DMS53 treated with DMSO at 0.1 percent for 48 hours (cell line): ENCODE data around the gene CERS6.

Experiments
- DNase-seq: peaks from one replicate; lab custom pipeline; 2025; ENCODE audit not compliant: unreplicated experiment; lab: John Stamatoyannopoulos, UW

The CERS6 gene

DNA sequence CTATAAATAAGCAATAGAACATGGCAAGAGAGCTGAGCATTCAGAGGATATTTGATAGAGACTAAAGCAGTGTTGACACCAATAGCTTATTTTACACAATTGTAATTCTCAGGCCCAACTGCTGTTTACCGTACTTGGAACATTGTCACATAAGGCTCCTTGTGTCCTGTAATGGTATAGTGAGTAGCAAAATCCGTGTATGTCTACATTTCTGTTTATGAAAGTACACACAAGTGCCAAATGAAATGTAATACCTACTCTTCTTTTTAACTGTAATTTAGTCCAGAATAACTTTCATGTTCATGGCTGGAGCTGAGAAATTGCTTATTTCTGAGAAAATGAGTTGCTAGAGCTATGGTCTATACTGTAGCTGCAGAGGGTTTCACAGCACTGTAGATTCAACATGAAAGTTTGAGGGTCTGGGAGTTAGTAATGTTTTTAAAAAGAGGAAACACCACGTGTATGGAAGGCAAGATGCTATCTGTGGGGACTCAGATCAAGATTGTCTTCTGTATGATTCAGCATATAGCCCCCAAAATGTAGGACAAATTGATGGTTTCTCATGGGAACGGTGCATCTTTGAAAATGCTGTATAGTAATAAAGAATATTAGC is 236.2 kb downstream of the CERS6 start:
- no peak for DNase-seq

DNA sequence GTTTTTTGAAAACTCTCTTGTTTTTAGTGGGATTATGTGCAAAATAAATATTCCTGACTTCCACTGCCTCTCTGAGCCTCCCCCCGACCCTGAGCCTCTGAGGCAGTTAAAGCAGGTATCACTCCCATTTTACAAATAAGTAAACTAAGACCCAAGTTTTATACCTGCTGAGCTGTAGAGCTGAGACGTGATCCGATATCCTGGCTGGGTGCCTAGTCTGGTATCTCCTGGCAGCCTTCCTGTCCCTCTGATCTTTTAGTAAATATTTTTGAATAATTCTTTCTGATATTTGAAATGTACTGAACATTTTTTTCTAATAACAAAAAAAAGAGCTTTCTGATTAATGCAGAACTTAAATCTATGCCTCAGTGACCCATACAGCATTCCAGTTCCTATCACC is 238.1 kb downstream of the CERS6 start:
- DNase-seq: no peak

DNA sequence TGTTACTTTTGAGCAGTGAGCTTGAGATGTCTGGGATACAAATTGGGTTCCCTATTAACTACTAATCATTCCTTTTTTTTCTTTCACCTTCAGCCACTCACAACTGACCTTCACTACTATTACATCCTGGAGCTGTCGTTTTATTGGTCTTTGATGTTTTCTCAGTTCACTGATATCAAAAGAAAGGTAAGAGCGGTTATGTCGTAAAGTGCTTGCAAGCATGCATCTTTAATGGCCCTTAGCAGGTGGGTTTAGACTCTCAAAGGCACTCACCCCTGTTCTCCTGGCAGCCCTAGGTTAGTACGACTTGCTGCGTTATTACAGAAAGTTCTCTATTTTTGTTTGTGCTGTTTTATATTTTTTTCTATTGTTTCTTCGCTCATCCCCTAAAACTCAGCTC is 238.8 kb downstream of the CERS6 start:
- peak; percentile 18 for DNase-seq

- no peak for DNase-seq
Measured at GRCh38 chr2:168697668-168698121, 241.6 kb downstream of the CERS6 start.

GRCh38 chr2:168698969-168699368 is 242.9 kb downstream of the CERS6 start:
- DNase-seq: no peak

GRCh38 chr2:168699844-168700417 is 243.9 kb downstream of the CERS6 start:
- DNase-seq: no peak

DNA sequence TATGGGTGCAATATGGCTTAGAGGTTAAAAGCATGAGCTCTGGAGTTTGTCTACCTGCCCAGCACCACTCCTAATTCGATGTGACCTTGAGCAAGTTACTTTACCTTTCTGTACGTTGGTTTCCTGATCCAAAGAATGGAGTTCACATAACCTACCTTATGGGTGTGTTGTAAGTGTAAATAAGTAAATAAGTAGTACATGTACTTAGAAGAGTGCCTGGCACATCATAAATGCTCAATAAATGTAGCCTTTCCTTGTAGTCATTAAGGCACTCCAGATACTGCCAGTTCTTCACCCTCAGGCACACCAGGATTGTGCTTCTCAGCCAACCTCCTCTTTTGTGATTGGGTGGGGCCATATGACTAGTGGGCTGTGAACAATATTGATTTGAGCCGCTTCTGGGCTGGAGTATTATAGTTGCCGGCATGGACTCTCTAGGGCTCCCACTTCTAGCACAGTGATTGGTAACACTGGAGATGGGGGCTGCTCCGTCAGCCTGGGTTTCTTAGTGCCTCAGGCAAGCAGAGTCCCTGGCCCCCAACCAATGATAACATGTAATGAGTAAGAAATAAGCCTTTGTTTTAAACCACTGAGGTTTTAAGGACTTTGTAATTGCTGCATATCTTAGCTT is 244.7 kb downstream of the CERS6 start:
- DNase-seq: no peak

- DNase-seq: no peak
Measured at GRCh38 chr2:168702579-168702978, 246.5 kb downstream of the CERS6 start.

GRCh38 chr2:168703926-168704325 is 247.9 kb downstream of the CERS6 start:
- DNase-seq: no peak

- DNase-seq: peak; percentile 24
Measured at GRCh38 chr2:168705534-168706470, 249.7 kb downstream of the CERS6 start.

DNA sequence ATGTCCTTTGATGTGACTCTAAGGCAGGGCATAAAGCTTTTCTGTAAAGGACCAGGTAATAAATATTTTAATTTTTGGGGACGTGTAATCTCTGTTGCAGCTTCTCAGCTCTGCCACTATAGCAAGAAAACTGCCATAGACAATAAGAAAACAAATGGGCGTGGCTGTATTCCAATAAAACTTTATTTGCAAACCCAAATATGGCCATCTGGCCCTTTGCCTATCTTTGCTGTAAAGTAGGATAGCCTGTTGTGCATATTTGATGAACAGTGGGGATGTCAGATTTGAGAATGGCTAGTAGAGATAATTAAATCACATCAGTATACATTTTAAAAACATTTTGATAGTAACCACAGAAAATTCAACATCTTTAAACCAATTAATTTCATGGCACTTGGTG is 250.7 kb downstream of the CERS6 start:
- DNase-seq: no peak

GRCh38 chr2:168708080-168708479 is 252.0 kb downstream of the CERS6 start:
- DNase-seq: no peak

DNA sequence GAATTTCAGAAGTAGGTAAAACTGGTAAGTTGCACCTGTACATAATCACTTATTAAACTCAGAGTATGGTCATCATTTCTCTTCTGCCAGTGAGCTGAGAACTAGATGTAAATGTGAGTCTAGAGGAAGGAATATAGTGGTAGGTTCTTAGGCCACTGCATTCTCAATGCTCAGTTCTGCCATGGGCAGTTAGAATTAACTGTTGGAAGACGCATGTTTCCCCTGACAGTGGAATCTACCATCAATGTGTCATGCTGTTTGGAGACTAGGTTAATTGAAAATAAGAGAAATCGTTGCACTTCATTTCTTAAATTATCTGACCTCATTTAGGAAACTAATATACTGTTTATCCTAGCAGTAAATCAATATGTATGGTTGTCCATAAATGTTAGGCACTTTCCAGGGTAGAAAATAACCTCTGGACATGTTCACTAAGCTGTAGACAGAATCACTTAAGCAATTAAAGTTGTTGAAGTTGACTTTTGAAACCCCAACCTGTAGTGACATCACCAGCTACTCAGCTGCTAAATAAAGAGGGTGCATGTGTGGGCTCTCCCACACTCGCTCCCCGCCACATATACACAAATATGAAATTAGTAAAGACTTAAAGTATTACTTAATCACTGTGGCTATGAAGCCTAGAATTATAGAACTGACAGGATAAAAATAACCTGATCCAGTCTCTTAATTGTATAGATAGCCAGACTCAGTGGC is 254.8 kb downstream of the CERS6 start:
- DNase-seq: no peak

GRCh38 chr2:168712053-168712452 is 256.0 kb downstream of the CERS6 start:
- no peak for DNase-seq

GRCh38 chr2:168713325-168713724 is 257.3 kb downstream of the CERS6 start:
- no peak for DNase-seq

DNA sequence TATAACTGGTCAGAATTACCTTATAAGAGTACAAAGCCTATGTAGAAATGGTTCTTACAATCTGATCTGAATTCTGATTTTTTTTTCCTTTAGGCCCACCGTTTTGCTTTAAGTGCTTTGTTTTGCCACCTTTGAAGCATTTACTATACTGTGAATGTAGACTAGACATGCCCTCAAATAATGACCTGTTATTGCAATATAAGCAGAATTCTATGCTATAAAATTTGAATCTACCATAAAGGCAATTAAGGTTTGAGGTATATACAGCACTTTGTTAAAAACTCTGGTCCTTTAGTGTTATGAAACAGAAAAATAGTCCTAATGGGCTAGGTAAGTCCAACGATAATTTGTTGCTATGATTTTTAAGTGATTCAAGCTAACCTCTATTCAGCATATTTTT is 259.8 kb downstream of the CERS6 start:
- DNase-seq: no peak

- no peak for DNase-seq
Measured at GRCh38 chr2:168716839-168717238, 260.8 kb downstream of the CERS6 start.

- no peak for DNase-seq
Measured at GRCh38 chr2:168717790-168718502, 261.9 kb downstream of the CERS6 start.

GRCh38 chr2:168718622-168719021 is 262.6 kb downstream of the CERS6 start:
- DNase-seq: no peak

DNA sequence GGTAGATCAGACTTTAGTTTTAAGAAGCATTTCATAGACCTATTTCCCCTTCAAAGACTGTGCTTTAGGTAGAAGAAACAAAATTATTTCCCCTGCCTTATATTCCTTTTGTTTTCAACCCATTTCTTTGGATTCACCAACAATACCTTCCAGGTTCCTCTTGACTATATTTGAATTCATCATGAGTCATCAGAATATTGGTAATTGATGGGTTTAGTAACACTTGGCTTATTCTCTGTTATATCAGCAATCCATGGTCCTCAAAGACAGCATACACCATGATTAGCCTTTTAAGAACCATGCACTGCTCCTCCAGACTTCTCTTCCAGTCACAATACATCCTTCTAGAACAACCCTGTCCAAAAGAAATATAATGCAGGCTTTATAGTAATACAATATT is 263.4 kb downstream of the CERS6 start:
- DNase-seq: no peak
